Memory B cell (primary cell): Measurements from ENCODE around the gene WDR31.

Source experiments
- ATAC-seq: fragments of 150-1000 bp; cut with Tn5 transposase; 2 replicates; pipeline ENCODE4 v1.10.0; 2021; ENCODE audit warnings: low read depth, mild to moderate bottlenecking, moderate library complexity
- DNase-seq, 2 donors: peaks; one replicate each; pipeline ENCODE4 v3.0.0; 2022; ENCODE audit warnings: low spot score in 2 of 2
- H3K27ac Mint-ChIP-seq: one replicate; pipeline ENCODE4 v1.8.0; 2022; ENCODE audit warnings: mild to moderate bottlenecking, moderate library complexity, mixed read lengths
- H3K27me3 Mint-ChIP-seq: one replicate; pipeline ENCODE4 v1.8.0; 2022; ENCODE audit warnings: mixed read lengths
- H3K36me3 Mint-ChIP-seq: one replicate; pipeline ENCODE4 v1.8.0; 2022; ENCODE audit warnings: mild to moderate bottlenecking, mixed read lengths
- H3K4me1 Mint-ChIP-seq: one replicate; pipeline ENCODE4 v1.8.0; 2022; ENCODE audit warnings: mixed read lengths
- H3K4me3 Mint-ChIP-seq: one replicate; pipeline ENCODE4 v1.8.0; 2022; ENCODE audit warnings: mild to moderate bottlenecking, moderate library complexity, mixed read lengths
- H3K9me3 Mint-ChIP-seq: one replicate; pipeline ENCODE4 v1.8.0; 2022; ENCODE audit warnings: mixed read lengths

The WDR31 gene

GRCh38 chr9:113275157-113276131 lies 64.6 kb downstream of the WDR31 start, which contains the start of the genes CDC26 and PRPF4:
CDC26 (minus strand) TSS chr9:113275572; CDS start chr9:113272507, 3,065 bp downstream.
PRPF4 (plus strand) TSS chr9:113275658; CDS start chr9:113275744, 86 bp downstream.
- Mint-ChIP-seq H3K4me3 (no peak within 1 kb of the TSS), H3K4me1 (peaks cover 13% of the 10 kb centered on the region), H3K36me3 (peaks cover 23% of the 10 kb centered on the region), H3K27ac (no peak within 1 kb of the TSS), H3K27me3 (no peaks in the 10 kb centered on the region), H3K9me3 (no peaks in the 10 kb centered on the region)
- DNase-seq (peak; percentile 86 to 89), ATAC-seq (peak; percentile 97)

GRCh38 chr9:113274474-113275156 lies 65.5 kb downstream of the WDR31 start:
- peak; percentile 29 to 57 for DNase-seq
- H3K36me3 Mint-ChIP-seq, result peaks cover 20% of the 10 kb centered on the region
- H3K4me3 Mint-ChIP-seq, result no peak overlapping the region
- H3K27ac Mint-ChIP-seq, result no peak overlapping the region
- ATAC-seq, result peak; percentile 7
- H3K9me3 Mint-ChIP-seq, result no peaks in the 10 kb centered on the region
- peaks cover 12% of the 10 kb centered on the region for H3K4me1 Mint-ChIP-seq
- H3K27me3 Mint-ChIP-seq, result no peaks in the 10 kb centered on the region

- Mint-ChIP-seq H3K4me3 (no peak overlapping the region), H3K27ac (no peak overlapping the region), H3K9me3 (no peaks in the 10 kb centered on the region), H3K36me3 (peaks cover 29% of the 10 kb centered on the region), H3K4me1 (peaks cover 12% of the 10 kb centered on the region), H3K27me3 (no peaks in the 10 kb centered on the region)
- DNase-seq (no peak), ATAC-seq (no peak)
Observed at GRCh38 chr9:113269871-113270270, 70.2 kb downstream of the WDR31 start.

GRCh38 chr9:113269355-113269754 lies 70.7 kb downstream of the WDR31 start:
- no peak overlapping the region for H3K27ac Mint-ChIP-seq
- peaks cover 29% of the 10 kb centered on the region for H3K36me3 Mint-ChIP-seq
- H3K4me1 Mint-ChIP-seq, result peaks cover 12% of the 10 kb centered on the region
- ATAC-seq (no peak), DNase-seq (no peak)
- H3K4me3 Mint-ChIP-seq, result no peak overlapping the region
- H3K9me3 Mint-ChIP-seq, result no peaks in the 10 kb centered on the region
- H3K27me3 Mint-ChIP-seq, result no peaks in the 10 kb centered on the region

GRCh38 chr9:113267911-113268566 lies 72.0 kb downstream of the WDR31 start:
- DNase-seq (no peak), ATAC-seq (no peak)
- Mint-ChIP-seq H3K4me3 (no peak overlapping the region), H3K27me3 (no peaks in the 10 kb centered on the region), H3K36me3 (peaks cover 31% of the 10 kb centered on the region), H3K27ac (peak overlapping the region; percentile 31), H3K4me1 (peaks cover 9% of the 10 kb centered on the region), H3K9me3 (no peaks in the 10 kb centered on the region)

GRCh38 chr9:113266174-113266573 lies 73.9 kb downstream of the WDR31 start:
- ATAC-seq, result no peak
- Mint-ChIP-seq H3K36me3 (peaks cover 32% of the 10 kb centered on the region), H3K27me3 (no peaks in the 10 kb centered on the region)

More at GRCh38 chr9:113266174-113266573, 73.9 kb downstream of the WDR31 start:
- Mint-ChIP-seq H3K4me3 (no peak overlapping the region), H3K9me3 (no peaks in the 10 kb centered on the region), H3K27ac (no peak overlapping the region), H3K4me1 (peaks cover 9% of the 10 kb centered on the region)
- no peak for DNase-seq
